Cardiac fibroblast (primary cell): Measurements from ENCODE around the gene GALNT18.

ENCODE experiments used
- DNase-seq, 2 donors: peaks; one replicate each; pipeline versions ENCODE4 v3.0.0 to v3.0.0-alpha.2; 2010; ENCODE audit warnings: low read depth in 2 of 2
- H3K4me3 ChIP-seq, 2 donors: replicated peaks in 1 of 2; 1 replicate in 1 of 2; 2 replicates in 1 of 2; pipeline ENCODE4 v1.5.1; 2011; ENCODE audit warnings: low read depth in 2 of 2, low read length in 2 of 2, mild to moderate bottlenecking in 2 of 2, moderate library complexity in 1 of 2
- TF ChIP-seq, protein P1 (sequence below): IDR thresholded peaks from one replicate; pipeline ENCODE4 v1.5.1; 2011; ENCODE audit warnings: low read depth, mild to moderate bottlenecking, low read length, inconsistent platforms

The GALNT18 gene

DNA sequence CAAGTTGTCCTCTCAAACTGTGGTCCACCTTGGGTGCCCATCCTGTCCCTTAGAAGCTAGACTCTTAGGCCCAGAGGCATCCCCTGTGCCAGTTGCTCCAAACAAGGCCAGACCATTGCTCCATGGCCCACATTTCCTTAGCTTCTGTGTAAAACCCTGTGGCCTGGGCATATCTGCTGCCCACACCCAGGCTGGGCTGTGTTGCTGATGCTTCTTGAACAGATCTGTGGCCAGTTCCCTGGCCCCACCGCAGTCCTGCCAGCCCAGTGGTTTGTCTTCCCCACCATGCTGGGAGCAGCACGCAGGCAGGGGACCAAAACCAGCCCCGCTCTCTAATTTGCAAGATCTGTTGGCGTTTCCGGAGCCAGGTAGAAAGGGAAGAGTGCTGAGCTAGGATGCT is 341.0 kb downstream of the GALNT18 start:
- DNase-seq = no peak
- no peak overlapping the region for H3K4me3 ChIP-seq
- TF ChIP-seq, protein P1, sequence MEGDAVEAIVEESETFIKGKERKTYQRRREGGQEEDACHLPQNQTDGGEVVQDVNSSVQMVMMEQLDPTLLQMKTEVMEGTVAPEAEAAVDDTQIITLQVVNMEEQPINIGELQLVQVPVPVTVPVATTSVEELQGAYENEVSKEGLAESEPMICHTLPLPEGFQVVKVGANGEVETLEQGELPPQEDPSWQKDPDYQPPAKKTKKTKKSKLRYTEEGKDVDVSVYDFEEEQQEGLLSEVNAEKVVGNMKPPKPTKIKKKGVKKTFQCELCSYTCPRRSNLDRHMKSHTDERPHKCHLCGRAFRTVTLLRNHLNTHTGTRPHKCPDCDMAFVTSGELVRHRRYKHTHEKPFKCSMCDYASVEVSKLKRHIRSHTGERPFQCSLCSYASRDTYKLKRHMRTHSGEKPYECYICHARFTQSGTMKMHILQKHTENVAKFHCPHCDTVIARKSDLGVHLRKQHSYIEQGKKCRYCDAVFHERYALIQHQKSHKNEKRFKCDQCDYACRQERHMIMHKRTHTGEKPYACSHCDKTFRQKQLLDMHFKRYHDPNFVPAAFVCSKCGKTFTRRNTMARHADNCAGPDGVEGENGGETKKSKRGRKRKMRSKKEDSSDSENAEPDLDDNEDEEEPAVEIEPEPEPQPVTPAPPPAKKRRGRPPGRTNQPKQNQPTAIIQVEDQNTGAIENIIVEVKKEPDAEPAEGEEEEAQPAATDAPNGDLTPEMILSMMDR = no peak

DNA sequence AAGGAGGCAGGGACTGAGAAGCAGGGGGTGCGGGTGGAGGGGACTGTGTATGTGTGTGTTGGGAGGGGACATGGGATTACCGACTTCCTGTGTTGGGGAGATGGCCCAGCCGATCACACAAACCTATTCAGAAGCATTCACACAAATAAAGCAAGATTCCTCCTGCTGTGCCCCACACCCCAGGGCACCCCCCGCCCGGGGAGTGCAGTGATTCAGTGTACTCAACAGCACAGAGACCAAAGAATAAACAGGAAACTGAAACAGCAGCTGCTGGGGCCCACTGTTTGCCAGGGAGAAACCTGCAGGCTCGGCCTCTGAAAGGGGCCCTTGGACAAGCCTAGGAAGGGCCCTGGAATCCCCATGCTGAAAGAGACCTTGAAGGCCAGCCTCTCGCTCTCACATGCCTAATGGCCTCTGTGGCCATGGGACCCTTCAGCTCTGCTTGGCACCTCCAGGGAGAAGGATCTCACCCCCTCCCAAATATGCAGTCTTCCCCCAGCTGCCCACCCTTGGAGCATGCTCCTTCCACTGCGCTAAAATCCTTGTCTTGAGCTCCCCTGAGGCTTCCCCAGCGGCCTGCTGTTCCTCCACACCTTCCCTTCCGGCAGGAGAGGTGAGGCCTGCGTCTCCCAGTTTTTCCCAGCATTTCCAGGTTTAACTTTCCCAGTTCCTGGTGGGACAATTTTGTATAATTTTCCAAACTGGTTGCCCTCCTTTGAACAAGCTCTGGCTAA is 341.7 kb downstream of the GALNT18 start:
- no peak overlapping the region for H3K4me3 ChIP-seq
- TF ChIP-seq, protein P1 = no peak
- DNase-seq = peak; percentile 3

DNA sequence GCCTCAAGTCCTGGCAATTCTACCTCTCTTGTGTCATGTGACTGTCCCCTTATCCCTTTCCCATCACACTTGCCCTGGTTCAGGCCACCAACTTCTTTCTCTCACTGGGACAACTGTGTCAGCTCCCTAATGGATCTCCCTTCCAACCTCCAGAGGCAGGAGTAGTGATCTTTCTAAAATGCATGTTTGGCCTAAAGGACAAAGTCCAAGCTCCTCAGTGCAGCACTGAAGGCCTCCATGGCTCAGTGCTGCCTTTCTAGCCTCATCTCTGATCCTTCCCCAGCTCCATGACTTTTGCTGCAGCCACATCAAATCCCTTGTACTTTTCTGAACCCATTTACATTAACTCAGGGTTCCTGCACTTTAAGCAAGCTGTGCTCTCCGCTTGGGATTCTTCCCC is 349.6 kb downstream of the GALNT18 start:
- TF ChIP-seq, protein P1 = no peak
- no peak for DNase-seq
- no peak overlapping the region for H3K4me3 ChIP-seq

DNA sequence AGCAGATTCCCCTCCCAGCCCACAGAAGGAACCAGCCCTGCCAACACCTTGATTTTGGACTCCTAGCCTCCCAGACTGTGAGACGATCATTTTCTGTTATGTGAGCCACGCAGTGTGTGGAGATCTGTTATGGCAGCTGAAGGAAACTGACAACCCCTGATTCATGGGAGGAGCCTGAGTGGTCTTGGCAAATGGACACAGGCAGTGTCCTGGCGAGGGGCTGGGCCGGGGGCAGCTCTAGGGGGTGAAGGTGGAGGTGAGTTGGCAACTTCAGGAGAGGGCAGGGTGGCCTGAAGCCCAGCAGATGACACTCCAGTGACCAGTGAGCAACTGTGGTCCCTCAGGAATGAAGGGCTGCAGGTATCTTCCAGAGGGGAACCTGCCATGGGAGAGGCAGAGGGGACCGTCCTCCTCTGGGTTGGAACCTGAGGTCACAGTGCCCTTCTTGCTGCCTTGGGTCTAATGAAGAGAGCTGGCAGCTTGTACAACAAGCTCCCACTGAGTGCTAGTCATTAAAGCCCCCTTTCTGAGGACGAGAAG is 351.5 kb downstream of the GALNT18 start:
- DNase-seq = no peak
- H3K4me3 ChIP-seq = no peak overlapping the region
- TF ChIP-seq, protein P1 = no peak

DNA sequence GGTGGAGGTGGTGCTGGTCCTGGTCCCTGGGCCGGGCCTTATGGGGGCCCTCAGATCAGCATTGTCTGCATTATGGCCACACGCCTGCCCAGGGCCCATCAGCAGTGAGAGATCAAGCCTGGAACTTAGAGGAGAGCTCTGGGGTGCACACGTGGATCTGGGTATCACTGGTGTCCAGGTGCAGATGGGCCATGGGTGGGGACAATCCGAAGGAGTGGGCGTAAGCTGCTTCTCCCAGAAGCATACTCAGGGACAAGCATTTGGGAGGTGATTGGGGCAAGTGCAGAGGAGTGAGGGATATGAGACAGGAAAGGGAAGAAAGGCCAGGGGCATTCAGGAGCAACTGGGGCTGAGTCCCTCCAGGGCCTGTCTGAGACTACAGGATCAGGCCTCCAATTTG is 353.1 kb downstream of the GALNT18 start:
- TF ChIP-seq, protein P1 = no peak
- no peak for DNase-seq
- H3K4me3 ChIP-seq = no peak overlapping the region

DNA sequence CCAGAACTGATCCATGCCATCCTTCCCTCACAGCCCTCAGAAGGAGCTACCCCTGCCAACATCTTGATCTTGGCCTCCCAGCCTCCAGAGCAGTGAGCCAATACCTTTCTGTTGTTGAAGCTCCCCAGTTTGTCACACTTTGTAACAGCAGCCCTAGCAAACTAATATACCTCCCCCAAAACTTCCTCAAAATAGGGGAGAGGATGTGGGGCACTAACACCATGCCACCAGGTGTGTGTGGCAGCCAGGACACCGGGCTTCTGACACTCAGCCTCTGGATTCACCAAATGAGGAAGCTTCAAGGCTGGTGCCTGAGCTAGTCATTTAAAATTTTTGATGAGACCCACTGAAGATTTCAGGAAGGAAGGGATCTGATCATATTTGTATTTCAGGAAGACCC is 353.7 kb downstream of the GALNT18 start:
- no peak overlapping the region for H3K4me3 ChIP-seq
- DNase-seq = no peak
- TF ChIP-seq, protein P1 = no peak
